Smooth muscle cell (in vitro differentiated cells): ENCODE data around the gene ACAN. TPM values are rescaled to one million over a fixed set of nuclear protein-coding genes. Genes with fewer than 3 reads are reported as not detected.
A peak's percentile ranks its signal among the peaks of the same experiment; 100 is the strongest.

Experiments used
- DNase-seq: peaks from one replicate; lab custom pipeline; 2025; ENCODE audit not compliant: unreplicated experiment; lab: John Stamatoyannopoulos, UW
- H2AFZ ChIP-seq: fragments of 200-600 bp; sonication (generic); 2 replicates; pipeline ENCODE4 v1.6.0; 2016; ENCODE audit warnings: antibody characterized with exemption, low read depth, mild to moderate bottlenecking
- H3F3A ChIP-seq: fragments of 200-600 bp; sonication (generic); 2 replicates; pipeline ENCODE4 v1.6.0; 2017; ENCODE audit warnings: antibody characterized with exemption, low read depth
- H3K27ac ChIP-seq: fragments of 200-600 bp; sonication (generic); 2 replicates; pipeline ENCODE4 v1.5.1; 2016; ENCODE audit warnings: low read depth, mild to moderate bottlenecking
- H3K27me3 ChIP-seq: fragments of 200-600 bp; sonication (generic); 2 replicates; pipeline ENCODE4 v1.6.1; 2016; ENCODE audit warnings: low read depth, mild to moderate bottlenecking
- H3K36me3 ChIP-seq: fragments of 200-600 bp; sonication (generic); 2 replicates; pipeline ENCODE4 v1.5.1; 2016; ENCODE audit warnings: low read depth
- H3K4me1 ChIP-seq: fragments of 200-600 bp; sonication (generic); 2 replicates; pipeline ENCODE4 v1.5.1; 2016; ENCODE audit warnings: low read depth
- H3K4me2 ChIP-seq: fragments of 200-600 bp; sonication (generic); 2 replicates; pipeline ENCODE4 v1.6.0; 2016; ENCODE audit warnings: mild to moderate bottlenecking
- H3K4me3 ChIP-seq: fragments of 200-600 bp; sonication (generic); 2 replicates; pipeline ENCODE4 v1.5.1; 2016; ENCODE audit warnings: mild to moderate bottlenecking
- H3K79me2 ChIP-seq: fragments of 200-600 bp; sonication (generic); 2 replicates; pipeline ENCODE4 v1.6.0; 2016; ENCODE audit warnings: low read depth, mild to moderate bottlenecking
- H3K9ac ChIP-seq: fragments of 200-600 bp; sonication (generic); 2 replicates; pipeline ENCODE4 v1.6.0; 2016; ENCODE audit warnings: low read depth
- H3K9me3 ChIP-seq: fragments of 200-600 bp; sonication (generic); replicated peaks from 2 replicates; pipeline ENCODE4 v1.5.1; 2016; ENCODE audit warnings: low read depth
- H4K20me1 ChIP-seq: fragments of 200-600 bp; sonication (generic); 2 replicates; pipeline ENCODE4 v1.6.0; 2016; ENCODE audit warnings: low read depth
- WGBS: methylation state at CpG from one replicate; pipeline ENCODE4 v1.1.7; 2016; ENCODE audit warnings: low lambda C conversion rate; 5-methylcytosine and 5-hydroxymethylcytosine counted together
- polyA plus RNA-seq: library from polyadenylated mRNA; unstranded; fragments of >200 nt; fragmentation: Nextera tagmentation; extraction: Ambion mirVana; gene quantifications from 2 replicates; pipeline ENCODE4 v1.2.1, GENCODE V29; 2016
- total RNA-seq: library from RNA; depleted of rRNA; stranded (reverse); fragments of >200 nt; gene quantifications from 2 replicates; pipeline ENCODE4 v1.2.3, GENCODE V29; 2014
- TF ChIP-seq, protein P1 (sequence below): fragments of 200-600 bp; sonication (generic); IDR thresholded peaks from 2 replicates; pipeline ENCODE4 v1.5.1; 2017; ENCODE audit warnings: borderline replicate concordance, mild to moderate bottlenecking, antibody characterized with exemption; ENCODE audit not compliant: insufficient read depth, poor library complexity, severe bottlenecking

The ACAN gene
- total and polyA plus RNA-seq, 2 experiments from 2014 or later = not detected

- H3K36me3 ChIP-seq = no peaks in the 10 kb centered on the region
- no peaks in the 10 kb centered on the region for H3K79me2 ChIP-seq
- TF ChIP-seq, protein P1, sequence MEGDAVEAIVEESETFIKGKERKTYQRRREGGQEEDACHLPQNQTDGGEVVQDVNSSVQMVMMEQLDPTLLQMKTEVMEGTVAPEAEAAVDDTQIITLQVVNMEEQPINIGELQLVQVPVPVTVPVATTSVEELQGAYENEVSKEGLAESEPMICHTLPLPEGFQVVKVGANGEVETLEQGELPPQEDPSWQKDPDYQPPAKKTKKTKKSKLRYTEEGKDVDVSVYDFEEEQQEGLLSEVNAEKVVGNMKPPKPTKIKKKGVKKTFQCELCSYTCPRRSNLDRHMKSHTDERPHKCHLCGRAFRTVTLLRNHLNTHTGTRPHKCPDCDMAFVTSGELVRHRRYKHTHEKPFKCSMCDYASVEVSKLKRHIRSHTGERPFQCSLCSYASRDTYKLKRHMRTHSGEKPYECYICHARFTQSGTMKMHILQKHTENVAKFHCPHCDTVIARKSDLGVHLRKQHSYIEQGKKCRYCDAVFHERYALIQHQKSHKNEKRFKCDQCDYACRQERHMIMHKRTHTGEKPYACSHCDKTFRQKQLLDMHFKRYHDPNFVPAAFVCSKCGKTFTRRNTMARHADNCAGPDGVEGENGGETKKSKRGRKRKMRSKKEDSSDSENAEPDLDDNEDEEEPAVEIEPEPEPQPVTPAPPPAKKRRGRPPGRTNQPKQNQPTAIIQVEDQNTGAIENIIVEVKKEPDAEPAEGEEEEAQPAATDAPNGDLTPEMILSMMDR = no peak
- H3F3A ChIP-seq = no peaks in the 10 kb centered on the region
- H3K4me3 ChIP-seq = no peak overlapping the region
- no peak overlapping the region for H3K27ac ChIP-seq
- no peak for DNase-seq
- H3K4me2 ChIP-seq = no peak overlapping the region
- H3K9ac ChIP-seq = no peak overlapping the region
- H3K4me1 ChIP-seq = no peaks in the 10 kb centered on the region
- no peak overlapping the region for H2AFZ ChIP-seq
- WGBS = 94% methylated on average over 4 of the region's 4 CpGs
- H4K20me1 ChIP-seq = no peaks in the 10 kb centered on the region
- no peaks in the 10 kb centered on the region for H3K9me3 ChIP-seq
- peaks cover 70% of the 10 kb centered on the region for H3K27me3 ChIP-seq
Measured at GRCh38 chr15:88799341-88799740, 3.9 kb upstream of the ACAN start.

- Histone ChIP-seq H3K9ac (no peak overlapping the region), H3K27me3 (peaks cover 72% of the 10 kb centered on the region), H4K20me1 (no peaks in the 10 kb centered on the region), H3K4me1 (no peaks in the 10 kb centered on the region), H2AFZ (no peak overlapping the region), H3K36me3 (no peaks in the 10 kb centered on the region), H3K4me3 (no peak overlapping the region), H3K4me2 (no peak overlapping the region), H3K27ac (no peak overlapping the region), H3F3A (no peaks in the 10 kb centered on the region), H3K9me3 (no peaks in the 10 kb centered on the region), H3K79me2 (no peaks in the 10 kb centered on the region)
- DNase-seq = no peak
- TF ChIP-seq, protein P1 = no peak
- WGBS = 68% methylated on average over 1 of the region's 1 CpG
Measured at GRCh38 chr15:88800026-88800425, 3.2 kb upstream of the ACAN start.

- no peak overlapping the region for H3K4me2 ChIP-seq
- H4K20me1 ChIP-seq = no peaks in the 10 kb centered on the region
- H3K36me3 ChIP-seq = no peaks in the 10 kb centered on the region
- DNase-seq = no peak
- TF ChIP-seq, protein P1 = no peak
- no peak overlapping the region for H3K4me3 ChIP-seq
- H2AFZ ChIP-seq = no peak overlapping the region
- H3F3A ChIP-seq = no peaks in the 10 kb centered on the region
- WGBS = 86% methylated on average over 4 of the region's 4 CpGs
- H3K79me2 ChIP-seq = no peaks in the 10 kb centered on the region
- peaks cover 78% of the 10 kb centered on the region for H3K27me3 ChIP-seq
- H3K4me1 ChIP-seq = no peaks in the 10 kb centered on the region
- no peak overlapping the region for H3K27ac ChIP-seq
- no peak overlapping the region for H3K9ac ChIP-seq
- H3K9me3 ChIP-seq = no peaks in the 10 kb centered on the region
Measured at GRCh38 chr15:88800738-88801137, 2.5 kb upstream of the ACAN start.

- Histone ChIP-seq H4K20me1 (no peaks in the 10 kb centered on the region), H3K4me2 (peak overlapping the region; percentile 88), H3K9me3 (no peaks in the 10 kb centered on the region), H3K36me3 (no peaks in the 10 kb centered on the region), H3F3A (no peaks in the 10 kb centered on the region), H3K27ac (no peak overlapping the region), H2AFZ (peak overlapping the region; percentile 54), H3K9ac (no peak overlapping the region), H3K4me3 (peak overlapping the region; percentile 47), H3K79me2 (no peaks in the 10 kb centered on the region), H3K4me1 (no peaks in the 10 kb centered on the region), H3K27me3 (peaks cover 82% of the 10 kb centered on the region)
- DNase-seq = no peak
- WGBS = 20% methylated on average over 19 of the region's 20 CpGs
- TF ChIP-seq, protein P1 = no peak
Measured at GRCh38 chr15:88802250-88802990, 816 bp upstream of the ACAN start.
